Liver (tissue), 3 donors: ENCODE results near the gene ZFYVE28.

ENCODE experiments used
- CTCF ChIP-seq: fragments of 150-350 bp; IDR thresholded peaks from 2 replicates; pipeline ENCODE4 v1.5.1; 2017; ENCODE audit warnings: improper control_type of control experiment, low read depth, low read length; ENCODE audit not compliant: missing input control
- JUND ChIP-seq, 2 donors: IDR thresholded peaks; 2 replicates each; pipeline ENCODE4 v1.6.1; 2016; ENCODE audit warnings: antibody characterized with exemption in 2 of 2
- RAD21 ChIP-seq, 2 donors: IDR thresholded peaks; 2 replicates each; pipeline ENCODE4 v1.6.1; 2016; ENCODE audit warnings: antibody characterized with exemption in 2 of 2, mild to moderate bottlenecking in 2 of 2
- TAF1 ChIP-seq: conservative IDR thresholded peaks from 2 replicates; pipeline ENCODE4 v1.6.1; 2016; ENCODE audit warnings: antibody characterized with exemption, mild to moderate bottlenecking
- TF ChIP-seq, protein P1 (sequence below): IDR thresholded peaks from 2 replicates; pipeline ENCODE4 v1.6.1; 2016; ENCODE audit warnings: antibody characterized with exemption
- donor health status: healthy.
- donor health status: healthy.

- TF ChIP-seq JUND (IDR thresholded peaks at IDR 0.05): no peak
- TF ChIP-seq RAD21 (IDR thresholded peaks at IDR 0.05): no peak
- TF ChIP-seq CTCF: no peak
- TF ChIP-seq, protein P1, sequence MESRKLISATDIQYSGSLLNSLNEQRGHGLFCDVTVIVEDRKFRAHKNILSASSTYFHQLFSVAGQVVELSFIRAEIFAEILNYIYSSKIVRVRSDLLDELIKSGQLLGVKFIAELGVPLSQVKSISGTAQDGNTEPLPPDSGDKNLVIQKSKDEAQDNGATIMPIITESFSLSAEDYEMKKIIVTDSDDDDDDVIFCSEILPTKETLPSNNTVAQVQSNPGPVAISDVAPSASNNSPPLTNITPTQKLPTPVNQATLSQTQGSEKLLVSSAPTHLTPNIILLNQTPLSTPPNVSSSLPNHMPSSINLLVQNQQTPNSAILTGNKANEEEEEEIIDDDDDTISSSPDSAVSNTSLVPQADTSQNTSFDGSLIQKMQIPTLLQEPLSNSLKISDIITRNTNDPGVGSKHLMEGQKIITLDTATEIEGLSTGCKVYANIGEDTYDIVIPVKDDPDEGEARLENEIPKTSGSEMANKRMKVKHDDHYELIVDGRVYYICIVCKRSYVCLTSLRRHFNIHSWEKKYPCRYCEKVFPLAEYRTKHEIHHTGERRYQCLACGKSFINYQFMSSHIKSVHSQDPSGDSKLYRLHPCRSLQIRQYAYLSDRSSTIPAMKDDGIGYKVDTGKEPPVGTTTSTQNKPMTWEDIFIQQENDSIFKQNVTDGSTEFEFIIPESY: no peak
- TF ChIP-seq TAF1: no peak
These were observed 144.0 kb downstream of the ZFYVE28 start for GRCh38 chr4:2274320-2275043.
